ENCODE data around the gene IGFBP4. TPM values are rescaled to one million over a fixed set of nuclear protein-coding genes. Genes with fewer than 3 reads are reported as not detected.

The IGFBP4 gene
- total and polyA plus RNA-seq, 2 of the 13 experiments (the other 11 are each of a cell fraction or from before 2014, with no cell fraction given): 4.1 to 49.0 TPM

DNA sequence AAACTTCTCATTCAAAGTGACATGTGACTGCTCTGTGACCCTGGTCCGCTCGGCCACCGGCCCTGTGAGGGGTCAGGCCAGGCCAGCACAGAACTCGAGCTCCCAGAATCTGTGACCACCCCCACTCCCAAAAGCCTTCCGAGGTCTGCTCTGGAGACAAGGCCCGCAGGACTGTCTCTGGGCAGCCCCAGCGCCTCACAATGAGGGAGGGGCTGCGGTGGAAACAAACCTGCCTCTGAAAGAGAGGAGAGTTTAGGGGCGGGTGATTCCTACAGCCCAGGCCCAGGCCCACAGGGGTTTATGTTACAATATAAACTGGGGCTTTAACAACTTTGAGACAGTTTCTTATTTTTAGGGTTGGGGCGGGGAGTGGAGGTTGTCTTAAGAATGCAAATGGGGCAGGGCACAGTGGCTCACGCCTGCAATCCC is 19.9 kb downstream of the IGFBP4 start (continued):
- no peak for TF ChIP-seq THAP7 (CRISPR knock-in tag; IDR thresholded peaks at IDR 0.05)
- TF ChIP-seq ZSCAN12 (CRISPR knock-in tag; IDR thresholded peaks at IDR 0.05): no peak
- TF ChIP-seq WIZ (CRISPR knock-in tag; IDR thresholded peaks at IDR 0.05): no peak
- no peak for TF ChIP-seq GZF1 (CRISPR knock-in tag; IDR thresholded peaks at IDR 0.05)
- no peak for TF ChIP-seq ZZZ3 (CRISPR knock-in tag; IDR thresholded peaks at IDR 0.05; ENCODE audit: borderline replicate concordance)
- peak; percentile 58 for TF ChIP-seq ZFX (CRISPR knock-in tag; IDR thresholded peaks at IDR 0.05; ENCODE audit: low read depth)
- TF ChIP-seq ZMYM3 (CRISPR knock-in tag; IDR thresholded peaks at IDR 0.05): 0 out of 2 replicates have a peak, but pooled peaks have one; percentile 8
- TF ChIP-seq RXRB (CRISPR knock-in tag; IDR thresholded peaks at IDR 0.05; ENCODE audit: borderline replicate concordance): peak; percentile 85
- TF ChIP-seq, protein P1, sequence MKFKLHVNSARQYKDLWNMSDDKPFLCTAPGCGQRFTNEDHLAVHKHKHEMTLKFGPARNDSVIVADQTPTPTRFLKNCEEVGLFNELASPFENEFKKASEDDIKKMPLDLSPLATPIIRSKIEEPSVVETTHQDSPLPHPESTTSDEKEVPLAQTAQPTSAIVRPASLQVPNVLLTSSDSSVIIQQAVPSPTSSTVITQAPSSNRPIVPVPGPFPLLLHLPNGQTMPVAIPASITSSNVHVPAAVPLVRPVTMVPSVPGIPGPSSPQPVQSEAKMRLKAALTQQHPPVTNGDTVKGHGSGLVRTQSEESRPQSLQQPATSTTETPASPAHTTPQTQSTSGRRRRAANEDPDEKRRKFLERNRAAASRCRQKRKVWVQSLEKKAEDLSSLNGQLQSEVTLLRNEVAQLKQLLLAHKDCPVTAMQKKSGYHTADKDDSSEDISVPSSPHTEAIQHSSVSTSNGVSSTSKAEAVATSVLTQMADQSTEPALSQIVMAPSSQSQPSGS (CRISPR knock-in tag; IDR thresholded peaks at IDR 0.05): no peak
- 0 out of 2 replicates have a peak, but pooled peaks have one; percentile 26 for TF ChIP-seq UBTF (CRISPR knock-in tag; IDR thresholded peaks at IDR 0.05)
- 0 out of 2 replicates have a peak, but pooled peaks have one; percentile 27 for TF ChIP-seq ZNF574 (CRISPR knock-in tag; IDR thresholded peaks at IDR 0.05)
- TF ChIP-seq, protein P2, sequence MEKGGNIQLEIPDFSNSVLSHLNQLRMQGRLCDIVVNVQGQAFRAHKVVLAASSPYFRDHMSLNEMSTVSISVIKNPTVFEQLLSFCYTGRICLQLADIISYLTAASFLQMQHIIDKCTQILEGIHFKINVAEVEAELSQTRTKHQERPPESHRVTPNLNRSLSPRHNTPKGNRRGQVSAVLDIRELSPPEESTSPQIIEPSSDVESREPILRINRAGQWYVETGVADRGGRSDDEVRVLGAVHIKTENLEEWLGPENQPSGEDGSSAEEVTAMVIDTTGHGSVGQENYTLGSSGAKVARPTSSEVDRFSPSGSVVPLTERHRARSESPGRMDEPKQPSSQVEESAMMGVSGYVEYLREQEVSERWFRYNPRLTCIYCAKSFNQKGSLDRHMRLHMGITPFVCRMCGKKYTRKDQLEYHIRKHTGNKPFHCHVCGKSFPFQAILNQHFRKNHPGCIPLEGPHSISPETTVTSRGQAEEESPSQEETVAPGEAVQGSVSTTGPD (CRISPR knock-in tag; IDR thresholded peaks at IDR 0.05): no peak
- TF ChIP-seq, protein P3, sequence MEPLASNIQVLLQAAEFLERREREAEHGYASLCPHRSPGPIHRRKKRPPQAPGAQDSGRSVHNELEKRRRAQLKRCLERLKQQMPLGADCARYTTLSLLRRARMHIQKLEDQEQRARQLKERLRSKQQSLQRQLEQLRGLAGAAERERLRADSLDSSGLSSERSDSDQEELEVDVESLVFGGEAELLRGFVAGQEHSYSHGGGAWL (CRISPR knock-in tag; IDR thresholded peaks at IDR 0.05): 0 out of 2 replicates have a peak, but pooled peaks have one; percentile 34
- no peak for TF ChIP-seq ZNF839 (CRISPR knock-in tag; IDR thresholded peaks at IDR 0.05; ENCODE audit: borderline replicate concordance)
- TF ChIP-seq ZSCAN25 (CRISPR knock-in tag; IDR thresholded peaks at IDR 0.05): peak; percentile 52; the same call in 1 of the 2 replicates
- 0 out of 2 replicates have a peak, but pooled peaks have one; percentile 5 for TF ChIP-seq NR2C2 (CRISPR knock-in tag; IDR thresholded peaks at IDR 0.05; ENCODE audit: borderline replicate concordance)
- TF ChIP-seq ZFY (CRISPR knock-in tag; IDR thresholded peaks at IDR 0.05): peak; percentile 19; the same call in 1 of the 2 replicates
- no peak for TF ChIP-seq SUZ12 (IDR thresholded peaks at IDR 0.05; ENCODE audit: low read depth, low read length)
- TF ChIP-seq, protein P4, sequence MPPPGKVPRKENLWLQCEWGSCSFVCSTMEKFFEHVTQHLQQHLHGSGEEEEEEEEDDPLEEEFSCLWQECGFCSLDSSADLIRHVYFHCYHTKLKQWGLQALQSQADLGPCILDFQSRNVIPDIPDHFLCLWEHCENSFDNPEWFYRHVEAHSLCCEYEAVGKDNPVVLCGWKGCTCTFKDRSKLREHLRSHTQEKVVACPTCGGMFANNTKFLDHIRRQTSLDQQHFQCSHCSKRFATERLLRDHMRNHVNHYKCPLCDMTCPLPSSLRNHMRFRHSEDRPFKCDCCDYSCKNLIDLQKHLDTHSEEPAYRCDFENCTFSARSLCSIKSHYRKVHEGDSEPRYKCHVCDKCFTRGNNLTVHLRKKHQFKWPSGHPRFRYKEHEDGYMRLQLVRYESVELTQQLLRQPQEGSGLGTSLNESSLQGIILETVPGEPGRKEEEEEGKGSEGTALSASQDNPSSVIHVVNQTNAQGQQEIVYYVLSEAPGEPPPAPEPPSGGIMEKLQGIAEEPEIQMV (CRISPR knock-in tag; IDR thresholded peaks at IDR 0.05; ENCODE audit: low read depth): peak; percentile 61; the same call in 1 of the 2 replicates

All from HepG2 (cell line).